Endothelial cell of umbilical vein (primary cell): ENCODE measurements around the gene RTN1. TPM values are rescaled to one million over a fixed set of nuclear protein-coding genes. Genes with fewer than 3 reads are reported as not detected.

Experiments
- BruUV-seq: library from RNA; stranded (reverse); fragments of 400-500 nt; replicated peaks from 2 replicates; lab custom pipeline; 2021; lab: Mats Ljungman, UMichigan
- CTCF ChIA-PET: fragments of 300-600, 350-600 bp; sonication (Branson Sonifier 250); formaldehyde crosslinking; loops from one replicate; lab custom pipeline; 2021; ENCODE audit warnings: antibody characterized with exemption, inconsistent platforms; lab: Charles Lee
- POLR2A ChIA-PET: fragments of 300-600, 350-600 bp; sonication (Branson Sonifier 250); formaldehyde crosslinking; loops from one replicate; lab custom pipeline; 2021; ENCODE audit warnings: antibody characterized with exemption, inconsistent platforms; lab: Charles Lee
- DNase-seq: peaks from one replicate; pipeline ENCODE4 v3.0.0-alpha.2; 2011; ENCODE audit warnings: low read depth, low spot score
- FAIRE-seq: peaks from 2 replicates; lab custom pipeline; 2011; peaks lifted over from hg19 to GRCh38; lab: Jason Lieb, UNC
- H2AFZ ChIP-seq: 2 replicates; pipeline ENCODE4 v1.6.0; 2012; ENCODE audit warnings: low read depth, low read length, control low read depth, inconsistent platforms
- H3K27ac ChIP-seq: 2 replicates; pipeline ENCODE4 v1.5.1; 2011; ENCODE audit warnings: low read depth, mild to moderate bottlenecking, control low read depth, low read length, moderate library complexity; ENCODE audit not compliant: insufficient read depth
- H3K27me3 ChIP-seq, 2 experiments: 2 replicates each; pipeline versions ENCODE4 v1.6.0 to v1.6.1; 2011; ENCODE audit warnings: low read length in 2 of 2, mixed read lengths in 1 of 2; ENCODE audit not compliant: control insufficient read depth in 2 of 2, insufficient read depth in 2 of 2
- H3K36me3 ChIP-seq, 2 experiments: 2 replicates in 1 of 2; 3 replicates in 1 of 2; pipeline ENCODE4 v1.5.1; 2011; ENCODE audit warnings: low read length in 2 of 2, mild to moderate bottlenecking in 1 of 2, moderate library complexity in 1 of 2; ENCODE audit not compliant: control insufficient read depth in 2 of 2, insufficient read depth in 2 of 2; ENCODE audit errors: extremely low read depth in 1 of 2
- H3K4me1 ChIP-seq: 3 replicates; pipeline ENCODE4 v1.5.1; 2011; ENCODE audit warnings: mild to moderate bottlenecking, low read length; ENCODE audit not compliant: control insufficient read depth, insufficient read depth; ENCODE audit errors: extremely low read depth
- H3K4me2 ChIP-seq: 2 replicates; pipeline ENCODE4 v1.6.1; 2011; ENCODE audit warnings: low read length, control low read depth, mixed read lengths; ENCODE audit not compliant: insufficient read depth
- H3K4me3 ChIP-seq, 3 experiments: fragments of 200-600 bp in 1 of 3; sonication (generic), shearing (Covaris generic) in 1 of 3; replicated peaks in 1 of 3; 2 replicates each; pipeline ENCODE4 v1.5.1; 2011 to 2016; ENCODE audit warnings: control low read depth in 3 of 3, low read length in 3 of 3, mild to moderate bottlenecking in 2 of 3, inconsistent platforms in 1 of 3, low read depth in 1 of 3, moderate library complexity in 1 of 3; ENCODE audit not compliant: insufficient read depth in 1 of 3
- H3K79me2 ChIP-seq: 2 replicates; pipeline ENCODE4 v1.6.0; 2012; ENCODE audit warnings: low read length, inconsistent platforms; ENCODE audit not compliant: control insufficient read depth, insufficient read depth
- H3K9ac ChIP-seq: replicated peaks from 2 replicates; pipeline ENCODE3; 2011; ENCODE audit warnings: low read length, control low read depth; ENCODE audit not compliant: insufficient read depth; ENCODE audit errors: extremely low read depth
- H3K9me1 ChIP-seq: replicated peaks from 3 replicates; pipeline ENCODE4 v1.6.0; 2011; ENCODE audit warnings: mild to moderate bottlenecking, low read length; ENCODE audit not compliant: control insufficient read depth, insufficient read depth; ENCODE audit errors: extremely low read depth
- H3K9me3 ChIP-seq: replicated peaks from 2 replicates; pipeline ENCODE4 v1.5.1; 2012; ENCODE audit warnings: low read length, inconsistent platforms; ENCODE audit not compliant: control insufficient read depth, insufficient read depth
- H4K20me1 ChIP-seq: replicated peaks from 2 replicates; pipeline ENCODE3; 2011; ENCODE audit warnings: mild to moderate bottlenecking, low read length; ENCODE audit not compliant: control insufficient read depth, insufficient read depth; ENCODE audit errors: extremely low read depth
- EZH2 ChIP-seq: IDR thresholded peaks from 2 replicates; pipeline ENCODE4 v1.6.1; 2012; ENCODE audit warnings: borderline replicate concordance, low read depth, mild to moderate bottlenecking, moderate library complexity, low read length, inconsistent platforms; ENCODE audit not compliant: severe bottlenecking
- FOS ChIP-seq: IDR thresholded peaks from 2 replicates; pipeline ENCODE4 v1.6.1; 2011; ENCODE audit warnings: mild to moderate bottlenecking, low read length, moderate library complexity, borderline replicate concordance; ENCODE audit not compliant: insufficient read depth
- GATA2 ChIP-seq: IDR thresholded peaks from 2 replicates; pipeline ENCODE4 v1.7.0; 2011; ENCODE audit warnings: low read depth, mild to moderate bottlenecking, moderate library complexity, mixed read lengths, low read length; ENCODE audit not compliant: insufficient read length, insufficient read depth
- JUN ChIP-seq: IDR thresholded peaks from 2 replicates; pipeline ENCODE4 v1.6.1; 2011; ENCODE audit warnings: borderline replicate concordance, low read depth; ENCODE audit not compliant: insufficient read length, insufficient read depth
- MYC ChIP-seq: IDR thresholded peaks from one replicate; pipeline ENCODE4 v1.6.1; 2011; ENCODE audit warnings: mild to moderate bottlenecking, low read depth, low read length
- POLR2A ChIP-seq: IDR thresholded peaks from 2 replicates; pipeline ENCODE4 v1.6.1; 2012; ENCODE audit warnings: low read depth, mild to moderate bottlenecking, control low read depth, low read length
- POLR2AphosphoS5 ChIP-seq: IDR thresholded peaks from 2 replicates; pipeline ENCODE4 v1.6.1; 2012; ENCODE audit warnings: low read depth, mild to moderate bottlenecking, control low read depth, low read length, moderate library complexity; ENCODE audit not compliant: insufficient read depth
- dilution Hi-C: fragments of 300-500 bp; cut with MboI; formaldehyde crosslinking; loops from one replicate; pipeline ENCODE4 v1.15.0; 2019; ENCODE audit warnings: low sequenced_read_pairs; ENCODE audit not compliant: extremely low pct_ligation_motif_present
- intact Hi-C: fragments of 100-400 bp; cut with micrococcal nuclease; formaldehyde crosslinking; loops from one replicate; pipeline ENCODE4 v1.10.0; 2022
- polyA plus RNA-seq, 4 experiments: library from polyadenylated mRNA; depleted of rRNA in 3 of 4; stranded (reverse) in 3 of 4; unstranded in 1 of 4; fragments of >200 nt; gene quantifications; 2 replicates each; pipeline versions ENCODE4 v1.2.1 to v1.2.3, GENCODE V29; 2011 to 2012; ENCODE audit warnings: missing spikeins in 1 of 4
- total RNA-seq: library from RNA; stranded (reverse); gene quantifications from 2 replicates; pipeline ENCODE4 v1.2.3, GENCODE V29; 2021
- TF ChIP-seq, protein P1 (sequence below): IDR thresholded peaks from 2 replicates; pipeline ENCODE4 v1.6.1; 2011; ENCODE audit not compliant: insufficient read depth, insufficient read length
- TF ChIP-seq, protein P2 (sequence below), 2 donors: IDR thresholded peaks; 1 replicate in 1 of 2; 2 replicates in 1 of 2; pipeline ENCODE4 v1.5.1; 2011; ENCODE audit warnings: low read length in 2 of 2, mild to moderate bottlenecking in 2 of 2, moderate library complexity in 2 of 2, control low read depth in 1 of 2, inconsistent platforms in 1 of 2, low read depth in 1 of 2; ENCODE audit not compliant: insufficient read depth in 1 of 2; ENCODE audit errors: extremely low read depth in 1 of 2

The RTN1 gene
- total and polyA plus RNA-seq, 2 donors (not counting 3 experiments of a cell fraction or from before 2014, with no cell fraction given) = 0.10 to 0.29 TPM

DNA sequence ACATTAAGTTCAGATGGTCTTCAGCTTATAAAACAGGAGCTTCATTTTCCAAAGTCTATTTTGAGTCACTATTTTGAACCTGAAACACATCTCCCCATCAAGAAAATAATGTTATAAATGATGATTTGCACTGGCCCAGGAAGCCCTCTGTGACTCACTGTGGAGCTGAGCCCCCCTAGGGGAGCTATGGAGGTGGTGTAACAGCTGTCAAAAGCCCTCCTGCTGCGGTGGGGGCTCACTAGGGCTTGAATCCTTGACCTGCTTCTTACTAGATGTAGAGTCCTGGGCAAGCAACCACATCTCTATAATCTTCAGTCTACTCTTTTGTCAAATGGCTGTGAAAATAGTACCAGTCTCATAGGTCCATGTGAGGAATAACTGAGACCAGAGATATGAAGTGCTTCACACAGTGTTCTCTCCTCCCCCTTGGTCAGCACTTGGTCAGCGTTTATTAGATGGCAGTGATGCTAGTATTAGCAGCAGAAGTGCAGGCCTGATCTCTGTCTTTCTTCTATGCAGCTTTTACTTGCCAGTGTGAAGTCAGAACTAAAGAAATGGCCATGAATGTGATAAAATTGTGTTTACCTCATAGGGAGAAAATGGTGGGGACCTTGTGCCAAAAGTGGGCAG is 83.4 kb downstream of the RTN1 start:
- Histone ChIP-seq H3K9me3 (no peaks in the 10 kb centered on the region), H3K4me3 (no peak overlapping the region), H3K27me3 (peaks cover 0 to 13% of the 10 kb centered on the region in 2 experiments), H4K20me1 (no peaks in the 10 kb centered on the region), H3K4me2 (no peak overlapping the region), H3K9me1 (no peaks in the 10 kb centered on the region), H3K4me1 (no peaks in the 10 kb centered on the region), H3K9ac (no peak overlapping the region), H3K79me2 (no peaks in the 10 kb centered on the region), H3K36me3 (no peaks in the 10 kb centered on the region), H3K27ac (no peak overlapping the region), H2AFZ (no peak overlapping the region)
- dilution Hi-C loops = no loop called here
- BruUV-seq = no TSS peak
- POLR2A ChIA-PET = no interaction called here
- TF ChIP-seq EZH2 (no peak), JUN (no peak), POLR2A (no peak), MYC (no peak), POLR2AphosphoS5 (no peak), FOS (no peak), GATA2 (no peak)
- TF ChIP-seq, protein P1, sequence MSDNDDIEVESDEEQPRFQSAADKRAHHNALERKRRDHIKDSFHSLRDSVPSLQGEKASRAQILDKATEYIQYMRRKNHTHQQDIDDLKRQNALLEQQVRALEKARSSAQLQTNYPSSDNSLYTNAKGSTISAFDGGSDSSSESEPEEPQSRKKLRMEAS = no peak
- TF ChIP-seq, protein P2, sequence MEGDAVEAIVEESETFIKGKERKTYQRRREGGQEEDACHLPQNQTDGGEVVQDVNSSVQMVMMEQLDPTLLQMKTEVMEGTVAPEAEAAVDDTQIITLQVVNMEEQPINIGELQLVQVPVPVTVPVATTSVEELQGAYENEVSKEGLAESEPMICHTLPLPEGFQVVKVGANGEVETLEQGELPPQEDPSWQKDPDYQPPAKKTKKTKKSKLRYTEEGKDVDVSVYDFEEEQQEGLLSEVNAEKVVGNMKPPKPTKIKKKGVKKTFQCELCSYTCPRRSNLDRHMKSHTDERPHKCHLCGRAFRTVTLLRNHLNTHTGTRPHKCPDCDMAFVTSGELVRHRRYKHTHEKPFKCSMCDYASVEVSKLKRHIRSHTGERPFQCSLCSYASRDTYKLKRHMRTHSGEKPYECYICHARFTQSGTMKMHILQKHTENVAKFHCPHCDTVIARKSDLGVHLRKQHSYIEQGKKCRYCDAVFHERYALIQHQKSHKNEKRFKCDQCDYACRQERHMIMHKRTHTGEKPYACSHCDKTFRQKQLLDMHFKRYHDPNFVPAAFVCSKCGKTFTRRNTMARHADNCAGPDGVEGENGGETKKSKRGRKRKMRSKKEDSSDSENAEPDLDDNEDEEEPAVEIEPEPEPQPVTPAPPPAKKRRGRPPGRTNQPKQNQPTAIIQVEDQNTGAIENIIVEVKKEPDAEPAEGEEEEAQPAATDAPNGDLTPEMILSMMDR (IDR thresholded peaks at IDR 0.05; ENCODE audit: extremely low read depth in 1 of 2, insufficient read depth in 1 of 2, low read depth in 1 of 2, low read length in 2 of 2) = no peak
- DNase-seq (no peak), FAIRE-seq (no peak)
- intact Hi-C loops = no loop called here
- CTCF ChIA-PET = interaction anchor here (1.2 kb wide), 1 partner anchor 99 kb away, joined by 3 read pairs; no protein-coding TSS in a partner anchor
